ENCODE results near the gene IL1RAPL1. TPM values are rescaled to one million over a fixed set of nuclear protein-coding genes. Genes with fewer than 3 reads are reported as not detected.

The IL1RAPL1 gene
- total RNA-seq, 2 experiments from 2014 or later: not detected

DNA sequence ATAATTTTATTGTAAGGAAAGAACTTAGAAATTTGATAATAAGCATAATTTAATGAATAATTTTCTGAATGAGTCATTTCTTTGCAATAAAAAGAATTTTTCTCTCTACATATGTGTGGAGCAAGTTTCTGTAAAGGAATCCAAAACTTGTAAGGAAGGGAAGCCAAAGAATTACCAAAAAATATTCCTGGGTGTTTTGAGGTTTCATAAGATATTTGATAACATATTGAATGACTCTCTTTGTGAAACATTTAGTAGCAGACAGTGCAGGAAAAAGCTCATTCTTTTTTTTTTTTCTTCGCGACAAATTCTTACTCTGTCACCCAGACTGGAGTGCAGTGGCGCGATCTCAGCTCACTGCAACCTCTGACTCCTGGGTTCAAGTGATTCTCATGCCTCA, 1159.1 kb downstream of the IL1RAPL1 start:
- Mint-ChIP-seq H3K36me3 (ENCODE audit: low read depth) (no peaks in the 10 kb centered on the region), H3K27ac (no peak overlapping the region), H3K4me3 (no peak overlapping the region), H3K9me3 (no peaks in the 10 kb centered on the region), H3K27me3 (no peaks in the 10 kb centered on the region), H3K4me1 (ENCODE audit: low read depth) (no peaks in the 10 kb centered on the region)
- ChIA-PET POLR2A (interaction anchor here (0.6 kb wide), 1 partner anchor 452 kb away, joined by 3 read pairs; no protein-coding TSS in a partner anchor), CTCF (no interaction called here)
- intact Hi-C loops (cut with micrococcal nuclease): no loop called here
- TF ChIP-seq, protein P1, sequence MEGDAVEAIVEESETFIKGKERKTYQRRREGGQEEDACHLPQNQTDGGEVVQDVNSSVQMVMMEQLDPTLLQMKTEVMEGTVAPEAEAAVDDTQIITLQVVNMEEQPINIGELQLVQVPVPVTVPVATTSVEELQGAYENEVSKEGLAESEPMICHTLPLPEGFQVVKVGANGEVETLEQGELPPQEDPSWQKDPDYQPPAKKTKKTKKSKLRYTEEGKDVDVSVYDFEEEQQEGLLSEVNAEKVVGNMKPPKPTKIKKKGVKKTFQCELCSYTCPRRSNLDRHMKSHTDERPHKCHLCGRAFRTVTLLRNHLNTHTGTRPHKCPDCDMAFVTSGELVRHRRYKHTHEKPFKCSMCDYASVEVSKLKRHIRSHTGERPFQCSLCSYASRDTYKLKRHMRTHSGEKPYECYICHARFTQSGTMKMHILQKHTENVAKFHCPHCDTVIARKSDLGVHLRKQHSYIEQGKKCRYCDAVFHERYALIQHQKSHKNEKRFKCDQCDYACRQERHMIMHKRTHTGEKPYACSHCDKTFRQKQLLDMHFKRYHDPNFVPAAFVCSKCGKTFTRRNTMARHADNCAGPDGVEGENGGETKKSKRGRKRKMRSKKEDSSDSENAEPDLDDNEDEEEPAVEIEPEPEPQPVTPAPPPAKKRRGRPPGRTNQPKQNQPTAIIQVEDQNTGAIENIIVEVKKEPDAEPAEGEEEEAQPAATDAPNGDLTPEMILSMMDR (IDR thresholded peaks at IDR 0.05): no peak
- ATAC-seq (no peak), DNase-seq (no peak)

- Mint-ChIP-seq H3K9me3 (no peaks in the 10 kb centered on the region), H3K27me3 (no peaks in the 10 kb centered on the region), H3K36me3 (ENCODE audit: low read depth) (no peaks in the 10 kb centered on the region), H3K27ac (no peak overlapping the region), H3K4me3 (no peak overlapping the region), H3K4me1 (ENCODE audit: low read depth) (no peaks in the 10 kb centered on the region)
- intact Hi-C loops (cut with micrococcal nuclease): no loop called here
- CTCF ChIA-PET: no interaction called here
- TF ChIP-seq, protein P1 (IDR thresholded peaks at IDR 0.05): no peak
- no peak for ATAC-seq
- DNase-seq: no peak
- POLR2A ChIA-PET: no interaction called here
Measured at GRCh38 chrX:29762006-29762405, 1174.8 kb downstream of the IL1RAPL1 start.

DNA sequence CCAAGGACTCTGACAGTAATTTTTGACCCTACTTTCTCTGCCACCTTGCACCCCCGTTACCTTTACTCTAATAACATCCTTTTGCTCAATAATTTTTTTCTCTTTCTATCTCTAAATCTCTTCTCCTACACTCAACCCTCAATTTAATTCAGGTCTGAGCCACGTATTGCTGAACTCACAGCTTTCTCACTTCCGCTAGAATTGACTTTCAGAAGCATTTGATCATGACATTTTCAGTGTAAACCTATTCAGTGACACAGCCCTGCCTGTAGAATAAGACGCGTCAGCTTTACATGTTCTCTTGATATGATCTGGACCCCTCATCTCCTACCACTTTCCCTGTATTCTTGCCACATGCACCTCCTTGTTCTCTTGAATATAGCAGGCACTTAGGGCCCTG, 1188.6 kb downstream of the IL1RAPL1 start:
- CTCF ChIA-PET: no interaction called here
- no peak overlapping the region for H3K27ac Mint-ChIP-seq

DNA sequence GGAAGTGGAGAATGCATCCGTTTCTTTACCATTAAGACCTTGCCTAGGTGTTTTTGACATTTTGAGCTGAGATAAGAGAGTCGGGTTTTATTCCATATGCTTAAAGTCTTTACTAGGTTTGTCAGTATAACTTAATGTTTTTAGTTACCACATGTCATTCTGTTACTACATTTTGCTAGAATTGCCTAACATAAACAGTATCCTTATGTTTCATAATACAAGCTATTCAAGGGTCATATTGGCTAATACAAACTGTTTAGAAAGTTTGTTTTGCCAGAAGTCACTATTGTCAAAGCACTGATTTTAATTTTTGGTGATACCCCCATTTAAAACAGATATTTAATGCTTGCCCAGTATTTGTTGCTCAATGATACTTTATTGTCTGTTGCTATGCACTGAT, 1200.4 kb downstream of the IL1RAPL1 start:
- CTCF ChIA-PET: no interaction called here
- no peak for ATAC-seq
- no peak overlapping the region for H3K4me3 Mint-ChIP-seq
- TF ChIP-seq, protein P1 (IDR thresholded peaks at IDR 0.05): no peak
- POLR2A ChIA-PET: no interaction called here
- H3K4me1 Mint-ChIP-seq (ENCODE audit: low read depth): no peaks in the 10 kb centered on the region
- H3K36me3 Mint-ChIP-seq (ENCODE audit: low read depth): no peaks in the 10 kb centered on the region
- no peak overlapping the region for H3K27ac Mint-ChIP-seq
- no peaks in the 10 kb centered on the region for H3K9me3 Mint-ChIP-seq
- intact Hi-C loops (cut with micrococcal nuclease): no loop called here
- H3K27me3 Mint-ChIP-seq: no peaks in the 10 kb centered on the region
- no peak for DNase-seq

More for the DNA sequence above, 1188.6 kb downstream of the IL1RAPL1 start:
- POLR2A ChIA-PET: no interaction called here
- Mint-ChIP-seq H3K4me1 (ENCODE audit: low read depth) (no peaks in the 10 kb centered on the region), H3K36me3 (ENCODE audit: low read depth) (no peaks in the 10 kb centered on the region), H3K4me3 (no peak overlapping the region), H3K27me3 (no peaks in the 10 kb centered on the region), H3K9me3 (peaks cover 1% of the 10 kb centered on the region)
- DNase-seq (no peak), ATAC-seq (no peak)
- intact Hi-C loops (cut with micrococcal nuclease): no loop called here
- TF ChIP-seq, protein P1 (IDR thresholded peaks at IDR 0.05): no peak

GRCh38 chrX:29788991-29789699, 1201.9 kb downstream of the IL1RAPL1 start:
- ATAC-seq (no peak), DNase-seq (no peak)
- Mint-ChIP-seq H3K36me3 (ENCODE audit: low read depth) (no peaks in the 10 kb centered on the region), H3K27me3 (no peaks in the 10 kb centered on the region), H3K4me1 (ENCODE audit: low read depth) (no peaks in the 10 kb centered on the region), H3K4me3 (no peak overlapping the region), H3K9me3 (no peaks in the 10 kb centered on the region), H3K27ac (no peak overlapping the region)
- TF ChIP-seq, protein P1 (IDR thresholded peaks at IDR 0.05): no peak
- ChIA-PET CTCF (no interaction called here), POLR2A (no interaction called here)
- intact Hi-C loops (cut with micrococcal nuclease): no loop called here

Data from activated CD8-positive, alpha-beta T cell treated with anti-CD3 and anti-CD28 coated beads for 36 hours (primary cell).